GM19452 (cell line): ENCODE results near the gene WASHC1.
A peak's percentile ranks its signal among the peaks of the same experiment; 100 is the strongest.
"Not testable (repeated sequence)": the region's sequence is repeated elsewhere in the genome, so short reads cannot be mapped to it uniquely, and the experiment has no call there.

Experiments
- ATAC-seq: cut with Tn5 transposase; IDR thresholded peaks from one replicate; pipeline ENCODE4 v1.9.1; 2021; ENCODE audit not compliant: unreplicated experiment

WASHC1 gene, protein sequence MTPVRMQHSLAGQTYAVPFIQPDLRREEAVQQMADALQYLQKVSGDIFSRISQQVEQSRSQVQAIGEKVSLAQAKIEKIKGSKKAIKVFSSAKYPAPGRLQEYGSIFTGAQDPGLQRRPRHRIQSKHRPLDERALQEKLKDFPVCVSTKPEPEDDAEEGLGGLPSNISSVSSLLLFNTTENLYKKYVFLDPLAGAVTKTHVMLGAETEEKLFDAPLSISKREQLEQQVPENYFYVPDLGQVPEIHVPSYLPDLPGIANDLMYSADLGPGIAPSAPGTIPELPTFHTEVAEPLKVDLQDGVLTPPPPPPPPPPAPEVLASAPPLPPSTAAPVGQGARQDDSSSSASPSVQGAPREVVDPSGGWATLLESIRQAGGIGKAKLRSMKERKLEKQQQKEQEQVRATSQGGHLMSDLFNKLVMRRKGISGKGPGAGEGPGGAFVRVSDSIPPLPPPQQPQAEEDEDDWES

DNA sequence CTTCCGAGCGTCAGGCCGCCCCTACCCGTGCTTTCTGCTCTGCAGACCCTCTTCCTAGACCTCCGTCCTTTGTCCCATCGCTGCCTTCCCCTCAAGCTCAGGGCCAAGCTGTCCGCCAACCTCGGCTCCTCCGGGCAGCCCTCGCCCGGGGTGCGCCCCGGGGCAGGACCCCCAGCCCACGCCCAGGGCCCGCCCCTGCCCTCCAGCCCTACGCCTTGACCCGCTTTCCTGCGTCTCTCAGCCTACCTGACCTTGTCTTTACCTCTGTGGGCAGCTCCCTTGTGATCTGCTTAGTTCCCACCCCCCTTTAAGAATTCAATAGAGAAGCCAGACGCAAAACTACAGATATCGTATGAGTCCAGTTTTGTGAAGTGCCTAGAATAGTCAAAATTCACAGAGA, at the start of gene WASHC1:
WASHC1 (minus strand) TSS at position 101 of the 400 bp plus-strand sequence. CDS start 4,457 bp downstream, outside the sequence.
- ATAC-seq: not testable (repeated sequence)

GRCh38 chr9:78333-78732, 49.1 kb upstream of the WASHC1 start:
- ATAC-seq: not testable (repeated sequence)

DNA sequence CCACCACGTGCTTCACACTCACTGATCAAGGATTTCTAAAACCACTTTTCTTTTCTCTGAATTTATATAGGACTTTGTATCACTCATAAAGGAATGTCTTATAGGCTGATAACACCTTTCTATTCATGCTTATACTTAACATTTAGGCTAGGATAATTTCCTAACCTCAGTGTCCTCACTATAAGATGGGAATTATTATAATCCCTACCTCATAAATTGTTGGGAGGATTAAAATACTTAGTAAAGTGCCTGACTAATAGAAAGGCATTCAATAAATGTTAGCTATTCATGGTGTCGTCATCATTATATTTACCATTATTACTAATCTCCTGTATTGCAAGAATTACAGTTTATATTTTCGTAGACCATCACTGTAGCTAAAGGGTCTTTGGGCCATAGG, 47.1 kb upstream of the WASHC1 start:
- ATAC-seq: not testable (repeated sequence)

DNA sequence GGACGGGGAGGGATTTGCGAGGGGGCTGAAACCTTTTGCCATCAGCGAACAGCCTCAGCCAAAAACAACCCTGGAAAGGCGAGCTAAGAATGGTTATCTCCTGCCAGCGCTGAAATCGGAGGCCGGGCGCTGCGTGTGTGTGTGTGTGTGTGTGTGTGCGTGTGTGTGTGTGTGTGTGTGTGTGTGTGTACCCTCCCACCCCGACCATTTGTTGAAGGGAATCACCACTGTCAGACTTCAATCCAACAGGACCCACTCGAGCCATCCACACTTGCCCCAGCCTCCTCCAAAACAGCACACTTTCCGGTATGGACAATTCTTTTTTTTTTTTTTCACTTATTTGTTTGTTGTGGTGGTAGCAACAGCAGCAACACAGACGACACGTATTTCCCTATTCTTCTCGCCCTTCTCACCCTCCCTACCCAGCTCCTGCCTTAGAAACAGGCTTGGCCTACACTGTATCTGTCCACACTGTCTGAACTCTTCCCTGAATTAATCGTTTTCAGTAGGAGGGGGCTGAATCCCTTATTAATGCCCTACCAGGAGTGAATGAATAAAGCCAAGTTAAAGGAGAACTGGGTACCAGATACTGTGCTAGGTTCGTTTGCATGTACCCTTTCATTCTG, 44.8 kb upstream of the WASHC1 start:
- not testable (repeated sequence) for ATAC-seq

GRCh38 chr9:73076-73899, 44.0 kb upstream of the WASHC1 start:
- ATAC-seq: not testable (repeated sequence)

DNA sequence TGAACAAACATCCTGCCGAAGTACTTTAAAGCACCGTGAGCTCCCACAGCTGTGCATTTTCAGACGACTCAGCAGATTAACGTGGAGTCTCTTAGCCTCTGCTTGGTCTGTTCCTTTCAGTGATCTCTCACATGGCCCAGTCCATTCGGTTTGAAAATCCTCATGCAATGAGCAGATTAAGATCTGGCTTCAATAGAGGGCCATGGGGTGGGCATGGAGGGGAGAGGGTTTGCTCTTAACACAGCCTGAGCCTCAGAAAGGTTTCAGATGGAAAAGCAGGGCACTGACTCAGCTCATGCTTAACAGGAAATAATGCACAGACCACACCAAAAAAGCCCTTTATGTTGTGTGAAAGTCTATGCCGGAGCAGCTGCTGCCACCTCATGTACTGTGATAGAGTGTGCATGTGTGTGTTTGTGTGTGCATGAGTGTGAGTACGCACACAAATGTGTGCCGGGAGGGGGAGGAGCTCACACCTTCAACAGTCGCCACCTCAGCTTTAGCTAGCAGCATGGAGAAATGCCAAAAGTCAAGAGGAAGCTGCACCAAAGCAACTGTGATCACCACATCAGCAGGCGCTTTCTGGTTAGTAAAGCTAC, 33.9 kb upstream of the WASHC1 start:
- ATAC-seq: peak; percentile 75

GRCh38 chr9:52678-53077, 23.4 kb upstream of the WASHC1 start:
- ATAC-seq: peak; percentile 85

DNA sequence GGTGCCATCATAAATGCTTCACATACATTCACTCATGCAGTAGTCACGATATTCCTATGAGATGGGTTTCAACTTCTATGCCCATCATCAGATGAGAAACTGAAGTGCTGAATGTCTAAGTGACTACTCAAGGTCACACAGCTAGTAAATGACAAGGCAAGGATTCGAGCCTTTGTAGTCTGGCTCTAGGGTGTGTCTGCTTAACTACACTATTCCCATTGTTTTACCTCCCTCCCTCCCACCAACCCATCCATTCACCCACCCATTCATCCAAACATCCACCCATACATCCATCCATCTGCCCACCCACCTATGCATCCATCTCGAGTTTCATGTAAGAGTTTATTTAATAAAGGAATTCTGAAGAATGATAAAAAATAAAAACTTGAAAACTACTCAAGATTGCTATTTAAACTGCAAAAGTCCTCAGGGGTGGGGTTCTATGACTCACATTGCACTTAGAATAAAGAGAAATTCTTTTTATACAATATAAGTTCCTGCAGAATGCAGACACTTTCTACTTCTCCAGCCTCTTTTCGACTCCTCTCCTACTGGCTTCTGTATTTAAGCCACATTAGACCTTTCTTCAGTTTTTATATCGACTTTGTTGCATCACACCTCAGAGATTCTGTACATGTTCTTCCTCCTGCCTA, 19.1 kb upstream of the WASHC1 start:
- not testable (repeated sequence) for ATAC-seq

DNA sequence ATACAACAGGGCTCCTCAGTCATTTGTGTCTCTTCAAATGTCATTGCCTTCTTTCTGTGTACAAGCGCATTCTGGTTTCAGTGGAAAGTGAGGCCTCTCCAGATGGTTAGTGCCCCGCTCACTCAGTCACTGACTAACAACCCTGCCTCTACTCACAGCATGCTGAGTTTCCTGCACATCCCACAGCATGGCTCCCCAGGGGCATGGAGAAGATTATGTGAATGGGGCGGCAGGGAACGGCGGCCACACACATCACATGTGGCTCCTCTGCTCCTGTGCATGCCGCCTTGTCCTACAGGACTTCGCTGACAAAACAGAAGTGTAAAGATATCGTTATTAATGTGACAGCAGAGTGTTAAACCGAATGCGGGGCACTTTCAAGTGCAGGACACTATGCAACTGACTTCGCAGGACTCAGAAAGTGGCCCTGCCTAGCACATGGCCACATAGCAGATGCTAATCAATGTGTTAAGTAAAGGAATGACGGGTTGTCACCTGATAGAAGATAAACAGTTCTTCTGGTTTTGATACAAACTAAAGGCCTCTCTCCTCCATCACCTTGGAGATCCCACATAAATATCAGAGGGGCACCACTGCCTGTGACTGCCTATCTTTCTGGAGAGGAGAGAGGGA, 17.5 kb upstream of the WASHC1 start:
- not testable (repeated sequence) for ATAC-seq

- not testable (repeated sequence) for ATAC-seq
These were observed 16.9 kb upstream of the WASHC1 start for GRCh38 chr9:46164-46563.

GRCh38 chr9:45180-45878, 16.1 kb upstream of the WASHC1 start:
- ATAC-seq: not testable (repeated sequence)

GRCh38 chr9:44416-44815, 15.2 kb upstream of the WASHC1 start:
- not testable (repeated sequence) for ATAC-seq

DNA sequence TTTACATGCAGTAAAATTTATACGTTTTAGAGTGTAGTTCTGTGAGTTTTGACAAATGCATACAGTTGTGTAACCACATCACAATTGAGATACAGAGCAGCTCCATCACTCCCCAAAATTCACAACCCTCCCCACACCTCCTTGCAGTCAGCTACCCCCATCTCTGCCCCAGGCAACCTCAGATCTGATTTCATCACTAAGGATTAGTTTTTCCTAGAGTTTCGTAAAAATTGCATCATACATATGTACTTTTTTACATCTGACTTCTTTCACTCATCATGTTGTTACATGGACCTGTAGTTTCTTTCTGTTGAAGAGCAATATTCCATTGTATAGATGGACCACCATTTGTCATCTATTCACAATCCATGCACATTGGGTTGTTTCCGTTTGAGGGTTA, 14.4 kb upstream of the WASHC1 start:
- ATAC-seq: not testable (repeated sequence)

GRCh38 chr9:43116-43515, 13.9 kb upstream of the WASHC1 start:
- ATAC-seq: not testable (repeated sequence)

DNA sequence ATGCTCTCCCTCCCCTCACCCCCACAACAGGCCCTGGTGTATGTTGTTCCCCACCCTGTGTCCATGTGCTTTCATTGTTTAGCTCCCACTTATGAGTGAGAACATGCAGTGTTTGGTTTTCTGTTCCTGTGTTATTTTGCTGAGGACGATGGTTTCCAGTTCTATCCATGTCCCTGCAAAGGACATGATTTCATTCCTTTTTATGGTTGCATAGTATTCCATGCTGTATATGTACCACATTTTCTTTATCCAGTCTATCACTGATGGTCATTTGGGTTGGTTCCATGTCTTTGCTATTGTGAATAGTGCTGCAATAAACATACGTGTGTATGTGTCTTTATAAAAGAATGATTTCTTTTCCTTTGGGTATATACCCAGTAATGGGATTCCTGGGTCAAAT, 12.6 kb upstream of the WASHC1 start:
- ATAC-seq: not testable (repeated sequence)

- ATAC-seq: not testable (repeated sequence)
These were observed 12.0 kb upstream of the WASHC1 start for GRCh38 chr9:41261-41676.

DNA sequence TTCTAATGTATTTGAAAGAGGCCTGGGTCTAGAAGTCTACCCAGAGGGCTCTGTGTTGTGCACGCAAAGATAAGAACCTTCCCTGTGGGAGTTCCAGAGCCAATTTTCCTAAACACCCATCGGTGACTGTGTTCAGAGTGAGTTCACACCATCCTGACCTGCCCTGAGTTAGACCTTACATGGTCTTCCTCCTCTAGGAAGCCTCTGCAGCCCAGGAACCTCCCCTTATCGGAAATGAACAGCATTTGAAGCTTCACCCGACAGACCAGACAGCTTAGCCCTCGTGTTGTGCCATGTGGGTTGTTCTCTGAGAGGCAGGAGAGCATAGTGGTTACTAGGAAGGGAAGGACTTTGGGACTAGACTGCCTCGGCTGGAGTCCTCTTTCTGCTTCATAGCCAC, 3.1 kb upstream of the WASHC1 start:
- not testable (repeated sequence) for ATAC-seq

DNA sequence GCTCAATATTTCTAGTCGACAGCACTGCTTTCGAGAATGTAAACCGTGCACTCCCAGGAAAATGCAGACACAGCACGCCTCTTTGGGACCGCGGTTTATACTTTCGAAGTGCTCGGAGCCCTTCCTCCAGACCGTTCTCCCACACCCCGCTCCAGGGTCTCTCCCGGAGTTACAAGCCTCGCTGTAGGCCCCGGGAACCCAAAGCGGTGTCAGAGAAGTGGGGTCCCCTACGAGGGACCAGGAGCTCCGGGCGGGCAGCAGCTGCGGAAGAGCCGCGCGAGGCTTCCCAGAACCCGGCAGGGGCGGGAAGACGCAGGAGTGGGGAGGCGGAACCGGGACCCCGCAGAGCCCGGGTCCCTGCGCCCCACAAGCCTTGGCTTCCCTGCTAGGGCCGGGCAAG, 481 bp downstream of the WASHC1 start:
- ATAC-seq: not testable (repeated sequence)

DNA sequence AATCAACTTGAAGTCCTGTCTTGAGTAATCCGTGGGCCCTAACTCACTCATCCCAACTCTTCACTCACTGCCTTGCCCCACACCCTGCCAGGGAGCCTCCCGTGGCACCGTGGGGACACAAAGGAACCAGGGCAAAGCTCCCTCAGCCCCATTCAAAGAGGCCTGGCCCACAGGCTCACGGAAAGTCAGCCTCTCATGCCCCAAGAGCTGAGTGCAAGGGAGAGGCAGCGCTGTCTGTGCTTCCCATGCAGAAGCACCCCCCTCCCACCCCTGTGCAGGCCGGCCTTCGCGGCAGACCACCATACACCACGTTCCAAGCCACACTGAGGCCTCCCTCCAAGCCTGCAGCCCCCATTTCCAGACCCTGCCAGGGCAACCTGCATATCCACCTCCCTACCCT, 7.6 kb downstream of the WASHC1 start:
- ATAC-seq: not testable (repeated sequence)
